B cell (primary cell): ENCODE measurements around the gene ATP9B. TPM values are rescaled to one million over a fixed set of nuclear protein-coding genes. Genes with fewer than 3 reads are reported as not detected.

Source experiments
- ATAC-seq: fragments of 200-7000 bp; cut with Tn5 transposase; one replicate; pipeline ENCODE4 v1.10.0; 2021; ENCODE audit warnings: low read depth, mild to moderate bottlenecking, moderate number of reproducible peaks, moderate library complexity
- CTCF ChIA-PET: fragments of 350-600 bp; sonication (Branson Sonifier 250); formaldehyde crosslinking; loops from one replicate; lab custom pipeline; 2021; ENCODE audit warnings: antibody characterized with exemption, inconsistent platforms; lab: Charles Lee
- POLR2A ChIA-PET: fragments of 350-600 bp; sonication (Branson Sonifier 250); formaldehyde crosslinking; loops from one replicate; lab custom pipeline; 2021; ENCODE audit warnings: antibody characterized with exemption; lab: Charles Lee
- DNase-seq: peaks from one replicate; pipeline ENCODE4 v3.0.0; 2013
- H2AFZ ChIP-seq: 2 replicates; pipeline ENCODE4 v1.6.1; 2012; ENCODE audit warnings: mild to moderate bottlenecking, low read depth, low read length; ENCODE audit not compliant: insufficient read depth, poor library complexity, severe bottlenecking
- H3K27ac ChIP-seq, 2 donors: 1 replicate in 1 of 2; 2 replicates in 1 of 2; pipeline ENCODE4 v1.5.1; 2012 to 2013; ENCODE audit warnings: low read length in 2 of 2, mild to moderate bottlenecking in 2 of 2, moderate library complexity in 1 of 2
- H3K27me3 ChIP-seq, 4 experiments: fragments of 200-600 bp in 1 of 4; sonication (generic) in 1 of 4; replicated peaks in 1 of 4; 1 replicate in 2 of 4; 2 replicates in 2 of 4; pipeline versions ENCODE4 v1.6.1 to v1.7.0; 2013 to 2016; ENCODE audit warnings: low read length in 3 of 4, mild to moderate bottlenecking in 2 of 4, mixed read lengths in 1 of 4, moderate library complexity in 1 of 4; ENCODE audit not compliant: insufficient read depth in 4 of 4, control insufficient read depth in 3 of 4; ENCODE audit errors: control extremely low read depth in 1 of 4
- H3K36me3 ChIP-seq, 2 experiments: replicated peaks in 1 of 2; 1 replicate in 1 of 2; 2 replicates in 1 of 2; pipeline versions ENCODE4 v1.6.1 to v1.7.1; 2013; ENCODE audit warnings: low read length in 1 of 2; ENCODE audit not compliant: insufficient read depth in 2 of 2, control insufficient read depth in 1 of 2; ENCODE audit errors: control extremely low read depth in 1 of 2, extremely low read depth in 1 of 2
- H3K4me1 ChIP-seq, 2 donors: fragments of 200-600 bp in 1 of 2; sonication (generic) in 1 of 2; 1 replicate in 1 of 2; 2 replicates in 1 of 2; pipeline versions ENCODE4 v1.5.1 to v1.6.1; 2013 to 2017; ENCODE audit warnings: low read length in 2 of 2; ENCODE audit not compliant: control insufficient read depth in 2 of 2, insufficient read depth in 2 of 2
- H3K4me2 ChIP-seq: replicated peaks from 2 replicates; pipeline ENCODE3; 2012; ENCODE audit warnings: mild to moderate bottlenecking, low read depth, low read length; ENCODE audit not compliant: poor library complexity, severe bottlenecking
- H3K4me3 ChIP-seq, 5 experiments: fragments of 200-600 bp in 1 of 5; sonication (generic) in 1 of 5; 1 replicate in 3 of 5; 2 replicates in 2 of 5; pipeline versions ENCODE4 v1.5.1 to v1.7.0; 2011 to 2016; ENCODE audit warnings: low read length in 4 of 5, mild to moderate bottlenecking in 4 of 5, low read depth in 2 of 5, control low read depth in 1 of 5, moderate library complexity in 1 of 5; ENCODE audit not compliant: insufficient read depth in 1 of 5; ENCODE audit errors: control extremely low read depth in 1 of 5, extremely low read depth in 1 of 5
- H3K79me2 ChIP-seq: fragments of 200-600 bp; sonication (generic); one replicate; pipeline ENCODE4 v1.6.0; 2016; ENCODE audit warnings: low read length; ENCODE audit not compliant: control insufficient read depth, insufficient read depth
- H3K9ac ChIP-seq: fragments of 200-600 bp; sonication (generic); 2 replicates; pipeline ENCODE4 v1.6.1; 2017; ENCODE audit warnings: mild to moderate bottlenecking, low read length, moderate library complexity
- H3K9me3 ChIP-seq, 3 donors: one replicate each; pipeline versions ENCODE4 v1.6.1 to v1.7.1; 2013; ENCODE audit warnings: low read length in 2 of 3; ENCODE audit not compliant: control insufficient read depth in 2 of 3, insufficient read depth in 1 of 3; ENCODE audit errors: control extremely low read depth in 1 of 3
- H4K20me1 ChIP-seq: 2 replicates; pipeline ENCODE4 v1.6.0; 2012; ENCODE audit warnings: mild to moderate bottlenecking, low read length; ENCODE audit not compliant: insufficient read depth, control insufficient read depth, poor library complexity, severe bottlenecking
- H3K27ac Mint-ChIP-seq: one replicate; pipeline ENCODE4 v1.8.0; 2021; ENCODE audit warnings: mixed read lengths
- H3K27me3 Mint-ChIP-seq: one replicate; pipeline ENCODE4 v1.8.0; 2021; ENCODE audit warnings: mixed read lengths
- H3K4me1 Mint-ChIP-seq: one replicate; pipeline ENCODE4 v1.8.0; 2021; ENCODE audit warnings: mixed read lengths
- H3K4me3 Mint-ChIP-seq: one replicate; pipeline ENCODE4 v1.8.0; 2021; ENCODE audit warnings: mixed read lengths
- H3K9me3 Mint-ChIP-seq: one replicate; pipeline ENCODE4 v1.8.0; 2022; ENCODE audit warnings: mixed read lengths; ENCODE audit not compliant: insufficient read depth
- EZH2 ChIP-seq: IDR thresholded peaks from 2 replicates; pipeline ENCODE4 v1.6.1; 2012; ENCODE audit warnings: borderline replicate concordance, low read depth, mild to moderate bottlenecking, moderate library complexity, low read length; ENCODE audit not compliant: insufficient read depth, poor library complexity, severe bottlenecking
- WGBS: methylation state at CpG from one replicate; pipeline ENCODE4 v1.1.5; 2013; ENCODE audit warnings: missing lambda C conversion rate; ENCODE audit not compliant: insufficient coverage; 5-methylcytosine and 5-hydroxymethylcytosine counted together
- intact Hi-C: fragments of 100-400 bp; cut with micrococcal nuclease; formaldehyde crosslinking; loops from one replicate; pipeline ENCODE4 v1.10.0; 2022
- polyA plus RNA-seq: library from polyadenylated mRNA; depleted of rRNA; stranded (reverse); fragments of >200 nt; gene quantifications from 2 replicates; pipeline ENCODE4 v1.2.3, GENCODE V29; 2012
- total RNA-seq, 2 donors: library from RNA; stranded (reverse); fragments of 120-200 nt in 1 of 2; gene quantifications; 1 replicate in 1 of 2; 2 replicates in 1 of 2; pipeline versions ENCODE4 v1.2.3 to v1.2.4, GENCODE V29; 2013 to 2022
- TF ChIP-seq, protein P1 (sequence below): fragments of 200-600 bp; IDR thresholded peaks from one replicate; pipeline ENCODE4 v1.8.0; 2022; ENCODE audit warnings: antibody characterized with exemption, mild to moderate bottlenecking

Gene ATP9B
- total and polyA plus RNA-seq, 2 donors (not counting 1 experiment from before 2014, with no cell fraction given), result 34.3 to 71.7 TPM

DNA sequence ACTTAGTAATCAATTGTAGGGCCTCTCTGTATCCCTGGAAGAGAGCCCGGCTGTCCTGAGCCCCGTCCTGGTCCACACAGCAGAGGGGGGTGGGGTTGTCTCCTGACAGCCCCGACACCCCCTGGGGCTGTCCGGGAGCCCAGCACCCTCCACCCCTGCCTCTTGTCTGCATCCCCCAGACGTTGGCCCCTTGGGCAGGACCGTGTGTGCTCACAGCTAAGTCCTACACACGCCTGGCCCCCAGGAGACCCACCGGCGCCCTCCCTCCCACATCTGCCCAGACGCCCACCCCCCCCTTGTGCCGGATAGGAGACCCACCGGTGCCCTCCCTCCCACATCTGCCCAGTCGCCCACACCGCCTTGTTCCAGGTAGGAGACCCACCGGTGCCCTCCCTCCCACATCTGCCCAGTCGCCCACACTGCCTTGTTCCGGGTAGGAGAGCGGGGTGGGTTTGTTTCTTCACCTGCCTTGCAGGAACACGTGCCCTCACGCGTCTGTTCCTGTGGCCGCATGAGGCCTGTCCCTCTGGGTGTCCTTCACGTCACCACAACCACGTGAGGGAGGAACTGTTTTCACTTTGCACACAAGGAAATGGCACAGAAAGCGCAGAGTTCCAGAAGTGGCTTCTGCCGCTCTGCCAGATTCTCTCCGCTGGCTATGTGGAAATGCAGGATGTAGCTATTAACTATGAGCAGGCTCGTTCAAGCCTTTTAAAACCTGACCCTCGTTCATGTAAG lies 265.5 kb downstream of the ATP9B start:
- no peak overlapping the region for H2AFZ ChIP-seq
- no peaks in the 10 kb centered on the region for H3K79me2 ChIP-seq
- no peaks in the 10 kb centered on the region for H3K27me3 ChIP-seq
- H3K36me3 ChIP-seq, result peaks cover 6 to 46% of the 10 kb centered on the region in 2 experiments
- H3K4me3 ChIP-seq, result no peak overlapping the region
- peaks cover 0 to 6% (median 0%) of the 10 kb centered on the region in 3 donors for H3K9me3 ChIP-seq
- H3K4me1 ChIP-seq, result no peaks in the 10 kb centered on the region
- H3K4me2 ChIP-seq, result no peak overlapping the region
- Mint-ChIP-seq H3K4me3 (no peak overlapping the region), H3K9me3 (peaks cover 6% of the 10 kb centered on the region), H3K4me1 (no peaks in the 10 kb centered on the region), H3K27me3 (no peaks in the 10 kb centered on the region), H3K27ac (no peak overlapping the region)
- no peak for TF ChIP-seq EZH2
- TF ChIP-seq, protein P1, sequence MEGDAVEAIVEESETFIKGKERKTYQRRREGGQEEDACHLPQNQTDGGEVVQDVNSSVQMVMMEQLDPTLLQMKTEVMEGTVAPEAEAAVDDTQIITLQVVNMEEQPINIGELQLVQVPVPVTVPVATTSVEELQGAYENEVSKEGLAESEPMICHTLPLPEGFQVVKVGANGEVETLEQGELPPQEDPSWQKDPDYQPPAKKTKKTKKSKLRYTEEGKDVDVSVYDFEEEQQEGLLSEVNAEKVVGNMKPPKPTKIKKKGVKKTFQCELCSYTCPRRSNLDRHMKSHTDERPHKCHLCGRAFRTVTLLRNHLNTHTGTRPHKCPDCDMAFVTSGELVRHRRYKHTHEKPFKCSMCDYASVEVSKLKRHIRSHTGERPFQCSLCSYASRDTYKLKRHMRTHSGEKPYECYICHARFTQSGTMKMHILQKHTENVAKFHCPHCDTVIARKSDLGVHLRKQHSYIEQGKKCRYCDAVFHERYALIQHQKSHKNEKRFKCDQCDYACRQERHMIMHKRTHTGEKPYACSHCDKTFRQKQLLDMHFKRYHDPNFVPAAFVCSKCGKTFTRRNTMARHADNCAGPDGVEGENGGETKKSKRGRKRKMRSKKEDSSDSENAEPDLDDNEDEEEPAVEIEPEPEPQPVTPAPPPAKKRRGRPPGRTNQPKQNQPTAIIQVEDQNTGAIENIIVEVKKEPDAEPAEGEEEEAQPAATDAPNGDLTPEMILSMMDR, result no peak
- H3K27ac ChIP-seq, result no peak overlapping the region
- POLR2A ChIA-PET, result no interaction called here
- CTCF ChIA-PET, result no interaction called here
- DNase-seq, result no peak
- intact Hi-C loops, result no loop called here
- H4K20me1 ChIP-seq, result no peaks in the 10 kb centered on the region
- WGBS, result 97% methylated on average over 25 of the region's 29 CpGs
- H3K9ac ChIP-seq, result no peak overlapping the region
- ATAC-seq, result no peak

DNA sequence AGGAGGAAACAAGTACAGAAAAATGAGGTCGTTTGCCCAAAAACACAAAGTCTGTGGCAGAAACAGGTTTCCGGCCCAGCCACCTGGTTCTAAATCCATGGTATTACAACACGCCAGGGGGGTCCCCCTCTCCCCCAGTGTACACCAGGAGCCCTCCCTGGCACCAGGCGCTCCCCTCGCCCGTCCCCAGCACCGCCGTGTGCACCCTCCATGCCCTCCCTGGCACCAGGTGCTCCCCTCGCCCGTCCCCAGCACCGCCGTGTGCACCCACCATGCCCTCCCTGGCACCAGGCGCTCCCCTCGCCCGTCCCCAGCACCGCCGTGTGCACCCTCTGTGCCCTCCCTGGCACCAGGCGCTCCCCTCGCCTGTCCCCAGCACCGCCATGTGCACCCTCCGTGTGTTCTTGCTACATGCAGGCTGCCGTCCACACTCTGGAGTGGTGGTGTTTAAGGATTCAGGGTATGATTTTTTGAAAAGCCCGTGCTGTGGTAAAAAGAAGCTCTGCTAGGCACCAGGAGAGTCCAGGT lies 266.7 kb downstream of the ATP9B start:
- Histone ChIP-seq H3K9me3 (peaks cover 0 to 6% (median 0%) of the 10 kb centered on the region in 3 donors), H3K4me3 (no peak overlapping the region), H3K9ac (no peak overlapping the region), H3K27ac (no peak overlapping the region), H3K79me2 (no peaks in the 10 kb centered on the region), H2AFZ (no peak overlapping the region), H3K4me1 (no peaks in the 10 kb centered on the region), H3K27me3 (no peaks in the 10 kb centered on the region), H4K20me1 (no peaks in the 10 kb centered on the region), H3K36me3 (peaks cover 8 to 39% of the 10 kb centered on the region in 2 experiments), H3K4me2 (no peak overlapping the region)
- Mint-ChIP-seq H3K4me1 (no peaks in the 10 kb centered on the region), H3K9me3 (peaks cover 6% of the 10 kb centered on the region), H3K4me3 (no peak overlapping the region), H3K27ac (no peak overlapping the region), H3K27me3 (no peaks in the 10 kb centered on the region)
- WGBS, result 95% methylated on average over 19 of the region's 23 CpGs
- ATAC-seq (no peak), DNase-seq (no peak)
- ChIA-PET POLR2A (no interaction called here), CTCF (no interaction called here)
- TF ChIP-seq, protein P1, result no peak
- TF ChIP-seq EZH2, result no peak
- intact Hi-C loops, result no loop called here
